H7 (cell line): ENCODE measurements around the gene NUS1. TPM values are rescaled to one million over a fixed set of nuclear protein-coding genes. Genes with fewer than 3 reads are reported as not detected.
"Not testable (repeated sequence)": the region's sequence is repeated elsewhere in the genome, so short reads cannot be mapped to it uniquely, and the experiment has no call there.

Source experiments
- DNase-seq: peaks from one replicate; pipeline ENCODE4 v3.0.0; 2012
- H3K27me3 ChIP-seq: 2 replicates; pipeline ENCODE4 v1.6.0; 2011; ENCODE audit warnings: mild to moderate bottlenecking, low read length; ENCODE audit not compliant: control insufficient read depth, insufficient read depth
- H3K36me3 ChIP-seq: replicated peaks from 2 replicates; pipeline ENCODE4 v1.5.1; 2011; ENCODE audit warnings: low read length; ENCODE audit not compliant: control insufficient read depth, insufficient read depth
- H3K4me3 ChIP-seq: 2 replicates; pipeline ENCODE4 v1.5.1; 2011; ENCODE audit warnings: low read depth, mild to moderate bottlenecking, control low read depth, low read length, moderate library complexity; ENCODE audit not compliant: insufficient read depth
- total RNA-seq: library from RNA; depleted of rRNA; stranded (reverse); fragments of >200 nt; shearing (Covaris generic); gene quantifications from 2 replicates; pipeline ENCODE4 v1.2.3, GENCODE V29; 2014; rRNA removed

Gene NUS1
- total RNA-seq = 23.7 and 30.0 TPM in 2 replicates

- peak; percentile 95 for DNase-seq
- H3K36me3 ChIP-seq = no peaks in the 10 kb centered on the region
- peak within 1 kb of the TSS; percentile 71 for H3K4me3 ChIP-seq
- H3K27me3 ChIP-seq = no peaks in the 10 kb centered on the region
These were observed at the start of gene NUS1 for GRCh38 chr6:117674991-117675657. Gene NUS1 (plus strand): TSS chr6:117675469. CDS start chr6:117675671, 202 bp downstream.

- DNase-seq = no peak
- Histone ChIP-seq H3K27me3 (no peaks in the 10 kb centered on the region), H3K36me3 (no peaks in the 10 kb centered on the region), H3K4me3 (no peak overlapping the region)
These were observed 47.7 kb upstream of the NUS1 start for GRCh38 chr6:117627533-117627932.

- H3K4me3 ChIP-seq = no peak overlapping the region
- no peaks in the 10 kb centered on the region for H3K27me3 ChIP-seq
- no peaks in the 10 kb centered on the region for H3K36me3 ChIP-seq
- DNase-seq = no peak
These were observed 46.1 kb upstream of the NUS1 start for GRCh38 chr6:117629119-117629660.

GRCh38 chr6:117637770-117638169 is 37.5 kb upstream of the NUS1 start:
- H3K36me3 ChIP-seq = no peaks in the 10 kb centered on the region
- DNase-seq = no peak
- no peak overlapping the region for H3K4me3 ChIP-seq
- H3K27me3 ChIP-seq = no peaks in the 10 kb centered on the region

GRCh38 chr6:117642976-117643375 is 32.3 kb upstream of the NUS1 start:
- no peak for DNase-seq
- no peaks in the 10 kb centered on the region for H3K27me3 ChIP-seq
- H3K36me3 ChIP-seq = no peaks in the 10 kb centered on the region
- H3K4me3 ChIP-seq = no peak overlapping the region

- H3K36me3 ChIP-seq, DNase-seq, H3K4me3 ChIP-seq, H3K27me3 ChIP-seq: not testable (repeated sequence)
These were observed 23.3 kb upstream of the NUS1 start for GRCh38 chr6:117651984-117652383.

GRCh38 chr6:117653949-117654348 is 21.3 kb upstream of the NUS1 start:
- H3K36me3 ChIP-seq = no peaks in the 10 kb centered on the region
- H3K27me3 ChIP-seq = no peaks in the 10 kb centered on the region
- no peak for DNase-seq
- no peak overlapping the region for H3K4me3 ChIP-seq

- Histone ChIP-seq H3K36me3 (no peaks in the 10 kb centered on the region), H3K4me3 (no peak overlapping the region), H3K27me3 (no peaks in the 10 kb centered on the region)
- no peak for DNase-seq
These were observed 19.9 kb upstream of the NUS1 start for GRCh38 chr6:117655380-117655779.

GRCh38 chr6:117666881-117667280 is 8.4 kb upstream of the NUS1 start:
- Histone ChIP-seq H3K4me3 (no peak overlapping the region), H3K27me3 (no peaks in the 10 kb centered on the region), H3K36me3 (no peaks in the 10 kb centered on the region; the same call in 1 of the 2 replicates)
- DNase-seq = no peak

GRCh38 chr6:117668736-117669135 is 6.5 kb upstream of the NUS1 start:
- no peak overlapping the region for H3K4me3 ChIP-seq
- H3K36me3 ChIP-seq = no peaks in the 10 kb centered on the region; the same call in 1 of the 2 replicates
- DNase-seq = no peak
- no peaks in the 10 kb centered on the region for H3K27me3 ChIP-seq

GRCh38 chr6:117674503-117674902 is 766 bp upstream of the NUS1 start:
- no peak for DNase-seq
- Histone ChIP-seq H3K4me3 (peak overlapping the region; percentile 57), H3K27me3 (no peaks in the 10 kb centered on the region), H3K36me3 (no peaks in the 10 kb centered on the region; the same call in 1 of the 2 replicates)

- not testable (repeated sequence) for H3K27me3 ChIP-seq, H3K36me3 ChIP-seq
- H3K4me3 ChIP-seq = peak overlapping the region; percentile 71
- peak; percentile 54 for DNase-seq
These were observed 511 bp downstream of the NUS1 start for GRCh38 chr6:117675658-117676301.

- Histone ChIP-seq H3K4me3 (peak overlapping the region; percentile 71), H3K36me3 (no peaks in the 10 kb centered on the region), H3K27me3 (no peaks in the 10 kb centered on the region)
- DNase-seq = no peak
These were observed 1.4 kb downstream of the NUS1 start for GRCh38 chr6:117676577-117677218.

GRCh38 chr6:117677553-117678141 is 2.4 kb downstream of the NUS1 start:
- DNase-seq = no peak
- Histone ChIP-seq H3K36me3 (no peaks in the 10 kb centered on the region), H3K4me3 (no peak overlapping the region), H3K27me3 (no peaks in the 10 kb centered on the region)
